Measurements from ENCODE around the gene NR1H3. TPM values are rescaled to one million over a fixed set of nuclear protein-coding genes. Genes with fewer than 3 reads are reported as not detected.

NR1H3 gene
- total RNA-seq, 2 experiments from 2014 or later: 12.7 to 15.3 TPM

DNA sequence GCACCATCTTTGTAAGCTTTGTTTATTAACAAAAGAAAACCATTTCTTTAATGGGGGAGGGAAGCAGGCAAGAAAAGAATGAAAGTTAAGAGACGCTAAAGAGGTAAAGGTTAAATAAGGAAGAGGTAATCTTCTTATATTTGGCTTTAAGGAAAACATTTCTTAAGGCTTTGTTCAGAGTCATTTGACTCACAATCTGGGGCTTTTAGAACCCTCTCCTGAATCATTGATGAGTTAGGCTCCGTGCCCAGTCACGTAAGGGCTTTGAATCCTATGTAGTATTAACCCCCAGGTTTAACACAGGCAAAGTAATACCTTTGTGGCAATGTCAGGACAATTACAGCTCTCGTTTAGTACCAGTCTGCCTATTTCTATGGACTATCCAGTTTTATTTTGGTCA, 38.2 kb downstream of the NR1H3 start:
- Mint-ChIP-seq H3K9me3 (peaks cover 2% of the 10 kb centered on the region), H3K36me3 (ENCODE audit: low read depth) (peaks cover 49% of the 10 kb centered on the region), H3K27me3 (no peaks in the 10 kb centered on the region), H3K4me1 (ENCODE audit: low read depth) (no peaks in the 10 kb centered on the region), H3K4me3 (no peak overlapping the region), H3K27ac (no peak overlapping the region)
- ChIA-PET CTCF (no interaction called here), POLR2A (no interaction called here)
- intact Hi-C loops (cut with micrococcal nuclease): no loop called here
- ATAC-seq (no peak), DNase-seq (no peak)
- TF ChIP-seq, protein P1, sequence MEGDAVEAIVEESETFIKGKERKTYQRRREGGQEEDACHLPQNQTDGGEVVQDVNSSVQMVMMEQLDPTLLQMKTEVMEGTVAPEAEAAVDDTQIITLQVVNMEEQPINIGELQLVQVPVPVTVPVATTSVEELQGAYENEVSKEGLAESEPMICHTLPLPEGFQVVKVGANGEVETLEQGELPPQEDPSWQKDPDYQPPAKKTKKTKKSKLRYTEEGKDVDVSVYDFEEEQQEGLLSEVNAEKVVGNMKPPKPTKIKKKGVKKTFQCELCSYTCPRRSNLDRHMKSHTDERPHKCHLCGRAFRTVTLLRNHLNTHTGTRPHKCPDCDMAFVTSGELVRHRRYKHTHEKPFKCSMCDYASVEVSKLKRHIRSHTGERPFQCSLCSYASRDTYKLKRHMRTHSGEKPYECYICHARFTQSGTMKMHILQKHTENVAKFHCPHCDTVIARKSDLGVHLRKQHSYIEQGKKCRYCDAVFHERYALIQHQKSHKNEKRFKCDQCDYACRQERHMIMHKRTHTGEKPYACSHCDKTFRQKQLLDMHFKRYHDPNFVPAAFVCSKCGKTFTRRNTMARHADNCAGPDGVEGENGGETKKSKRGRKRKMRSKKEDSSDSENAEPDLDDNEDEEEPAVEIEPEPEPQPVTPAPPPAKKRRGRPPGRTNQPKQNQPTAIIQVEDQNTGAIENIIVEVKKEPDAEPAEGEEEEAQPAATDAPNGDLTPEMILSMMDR (IDR thresholded peaks at IDR 0.05): no peak

DNA sequence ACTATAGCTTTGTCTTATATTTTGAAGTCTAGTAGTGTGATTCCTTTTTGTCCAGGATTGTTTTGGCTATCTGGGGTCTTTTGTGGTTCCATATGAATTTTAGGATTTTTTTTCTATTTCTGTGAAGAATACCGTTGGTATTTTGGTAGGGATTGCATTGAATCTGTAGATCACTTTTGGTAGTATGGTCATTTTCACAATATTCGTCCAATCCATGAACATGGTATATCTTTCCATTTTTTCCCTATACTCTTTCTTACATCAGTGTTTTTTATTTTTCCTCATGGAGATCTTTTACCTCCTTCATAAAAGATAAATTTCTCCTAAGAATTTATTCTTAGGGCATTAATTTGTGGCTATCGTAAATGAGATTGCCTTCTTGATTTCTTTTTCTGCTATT, 41.3 kb downstream of the NR1H3 start:
- Mint-ChIP-seq H3K27ac (no peak overlapping the region), H3K27me3 (no peaks in the 10 kb centered on the region), H3K36me3 (ENCODE audit: low read depth) (peaks cover 72% of the 10 kb centered on the region), H3K4me3 (no peak overlapping the region), H3K4me1 (ENCODE audit: low read depth) (peaks cover 6% of the 10 kb centered on the region), H3K9me3 (peaks cover 8% of the 10 kb centered on the region)
- POLR2A ChIA-PET: interaction anchor here (1.2 to 2.0 kb wide), 2 partner anchors 10 to 24 kb away, joined by 3 to 6 read pairs; no protein-coding TSS in a partner anchor
- TF ChIP-seq, protein P1 (IDR thresholded peaks at IDR 0.05): no peak
- CTCF ChIA-PET: interaction anchor here (1.1 kb wide), 1 partner anchor 75 kb away, joined by 3 read pairs; no protein-coding TSS in a partner anchor
- no peak for DNase-seq
- intact Hi-C loops (cut with micrococcal nuclease): no loop called here
- no peak for ATAC-seq

DNA sequence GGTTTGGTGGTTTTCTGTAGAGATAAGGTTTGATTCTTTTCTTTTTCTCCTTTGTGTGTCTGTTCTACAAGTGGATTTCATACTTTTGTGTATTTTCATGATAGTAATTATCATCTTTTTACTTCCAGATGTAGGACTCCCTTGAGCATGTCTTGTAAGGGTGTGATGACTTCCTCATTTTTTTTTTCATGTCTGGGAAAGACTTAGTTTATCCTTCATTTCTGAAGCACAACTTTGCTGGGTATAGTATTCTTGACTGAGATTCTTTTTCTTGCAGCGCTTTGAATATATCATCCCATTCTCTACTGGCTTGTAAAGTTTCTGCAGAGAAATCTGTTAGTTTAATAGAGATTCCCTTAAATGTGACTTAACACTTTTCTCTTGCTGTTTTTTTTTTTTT, 45.1 kb downstream of the NR1H3 start:
- intact Hi-C loops (cut with micrococcal nuclease): no loop called here
- ATAC-seq (no peak), DNase-seq (no peak)
- POLR2A ChIA-PET: no interaction called here
- peaks cover 6% of the 10 kb centered on the region for H3K4me1 Mint-ChIP-seq (ENCODE audit: low read depth)
- peaks cover 66% of the 10 kb centered on the region for H3K36me3 Mint-ChIP-seq (ENCODE audit: low read depth)
- CTCF ChIA-PET: no interaction called here
- H3K27me3 Mint-ChIP-seq: no peaks in the 10 kb centered on the region
- peaks cover 8% of the 10 kb centered on the region for H3K9me3 Mint-ChIP-seq
- TF ChIP-seq, protein P1 (IDR thresholded peaks at IDR 0.05): no peak
- no peak overlapping the region for H3K4me3 Mint-ChIP-seq
- peak overlapping the region; percentile 61 for H3K27ac Mint-ChIP-seq

DNA sequence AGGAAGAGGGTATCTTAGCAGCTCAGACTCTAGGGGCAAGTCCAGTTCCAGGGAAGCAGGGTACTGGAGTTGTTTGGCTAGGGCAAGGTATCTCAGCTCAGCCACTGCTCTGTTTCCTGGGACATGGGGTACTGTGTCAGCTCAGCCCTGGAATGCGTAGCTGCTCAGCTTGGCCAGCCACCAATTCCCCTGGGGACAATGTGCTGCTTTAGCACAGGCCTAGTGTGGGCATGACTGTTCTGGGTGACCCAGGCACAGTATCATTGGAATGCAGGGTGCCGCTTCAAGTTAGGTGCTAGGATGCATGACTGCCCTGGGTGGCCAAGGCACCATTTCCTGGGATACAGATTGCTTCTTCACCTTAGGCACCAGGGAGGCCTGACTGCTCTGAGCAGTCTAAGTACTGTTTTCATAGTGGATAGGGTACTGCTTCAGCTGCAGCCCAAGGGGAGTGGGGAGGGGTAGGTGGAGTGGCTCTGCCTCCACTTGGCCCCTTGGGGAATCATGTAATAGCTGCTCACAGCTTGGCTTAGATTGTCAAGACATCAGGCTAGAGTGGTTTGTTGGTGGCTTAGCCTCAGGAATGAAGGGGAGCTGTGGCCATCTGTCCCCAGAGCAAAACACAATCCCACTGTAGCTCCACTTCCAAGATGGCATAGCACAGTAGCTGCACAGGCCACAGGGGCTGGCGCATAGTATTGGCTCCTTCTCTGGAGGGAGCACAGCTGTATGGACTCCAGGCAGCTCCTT, 48.1 kb downstream of the NR1H3 start:
- CTCF ChIA-PET: interaction anchor here (0.6 to 1.5 kb wide), 4 partner anchors 42 to 68 kb away, joined by 3 read pairs; no protein-coding TSS in a partner anchor
- DNase-seq: no peak
- peaks cover 6% of the 10 kb centered on the region for H3K4me1 Mint-ChIP-seq (ENCODE audit: low read depth)
- H3K27me3 Mint-ChIP-seq: no peaks in the 10 kb centered on the region
- intact Hi-C loops (cut with micrococcal nuclease): no loop called here
- H3K36me3 Mint-ChIP-seq (ENCODE audit: low read depth): peaks cover 54% of the 10 kb centered on the region
- POLR2A ChIA-PET: interaction anchor here (0.6 to 1.0 kb wide), 4 partner anchors 15 to 244 kb away, joined by 3 to 5 read pairs (median 4); no protein-coding TSS in a partner anchor
- TF ChIP-seq, protein P1 (IDR thresholded peaks at IDR 0.05): no peak
- no peak overlapping the region for H3K4me3 Mint-ChIP-seq
- no peak for ATAC-seq
- peaks cover 6% of the 10 kb centered on the region for H3K9me3 Mint-ChIP-seq
- H3K27ac Mint-ChIP-seq: no peak overlapping the region

DNA sequence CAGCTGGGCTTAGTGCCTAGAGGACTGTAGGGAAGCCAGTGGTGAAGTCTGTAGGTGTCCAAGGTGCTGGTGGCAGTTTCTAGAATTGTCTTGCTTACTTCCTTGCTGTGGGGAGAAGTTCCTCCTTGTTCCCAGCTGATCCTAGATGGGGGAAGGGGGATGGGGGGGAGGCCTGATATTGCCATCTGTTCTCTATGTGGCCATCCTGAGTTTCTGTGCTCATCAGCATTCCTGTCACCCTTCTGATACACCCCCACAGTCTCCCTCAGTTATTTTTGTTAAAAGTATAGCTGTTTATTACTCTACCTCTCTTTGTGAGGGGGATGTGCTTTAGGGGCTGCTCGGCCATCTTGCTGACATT, 48.7 kb downstream of the NR1H3 start:
- CTCF ChIA-PET: interaction anchor here (0.8 kb wide), 1 partner anchor 48 kb away, joined by 3 read pairs; no protein-coding TSS in a partner anchor
- Mint-ChIP-seq H3K9me3 (peaks cover 6% of the 10 kb centered on the region), H3K27me3 (no peaks in the 10 kb centered on the region), H3K4me3 (no peak overlapping the region), H3K4me1 (ENCODE audit: low read depth) (peaks cover 6% of the 10 kb centered on the region), H3K27ac (no peak overlapping the region), H3K36me3 (ENCODE audit: low read depth) (peaks cover 50% of the 10 kb centered on the region)
- TF ChIP-seq, protein P1 (IDR thresholded peaks at IDR 0.05): no peak
- POLR2A ChIA-PET: interaction anchor here (0.6 to 0.8 kb wide), 2 partner anchors 76 to 245 kb away, joined by 3 to 5 read pairs; no protein-coding TSS in a partner anchor
- DNase-seq (no peak), ATAC-seq (no peak)
- intact Hi-C loops (cut with micrococcal nuclease): no loop called here

All from activated CD8-positive, alpha-beta T cell treated with anti-CD3 and anti-CD28 coated beads for 36 hours (primary cell).